Neural progenitor cell (in vitro differentiated cells): Measurements from ENCODE around the gene HSD3B7.

Source experiments
- CTCF ChIP-seq: fragments of 200-600 bp; sonication (generic); IDR thresholded peaks from 2 replicates; pipeline ENCODE4 v1.5.1; 2017; ENCODE audit warnings: antibody characterized with exemption, mild to moderate bottlenecking
- EZH2 ChIP-seq: fragments of 200-600 bp; sonication (generic); IDR thresholded peaks from 2 replicates; pipeline ENCODE4 v1.6.1; 2017; ENCODE audit warnings: antibody characterized with exemption, mild to moderate bottlenecking, moderate library complexity
- EZH2phosphoT487 ChIP-seq: fragments of 200-600 bp; sonication (generic); IDR thresholded peaks from 2 replicates; pipeline ENCODE4 v1.6.1; 2017; ENCODE audit warnings: antibody characterized with exemption

GRCh38 chr16:31029272-31029671, 44.3 kb downstream of the HSD3B7 start:
- TF ChIP-seq CTCF (no peak), EZH2phosphoT487 (no peak), EZH2 (no peak)
